Suprapubic skin (tissue), 4 donors: Measurements from ENCODE around the gene AFF2. TPM values are rescaled to one million over a fixed set of nuclear protein-coding genes. Genes with fewer than 3 reads are reported as not detected.

Experiments used
- DNase-seq, 2 donors: peaks; one replicate each; pipeline ENCODE4 v3.0.0-alpha.2; 2019; ENCODE audit warnings: low spot score in 2 of 2
- H3K27ac ChIP-seq: fragments of 200-600 bp; sonication (generic); one replicate; pipeline ENCODE4 v1.5.1; 2019
- H3K27me3 ChIP-seq: fragments of 200-600 bp; sonication (generic); one replicate; pipeline ENCODE4 v1.5.1; 2019
- H3K36me3 ChIP-seq: fragments of 200-600 bp; sonication (generic); one replicate; pipeline ENCODE4 v1.5.1; 2019
- H3K4me1 ChIP-seq: fragments of 200-600 bp; sonication (generic); one replicate; pipeline ENCODE4 v1.5.1; 2019
- H3K4me3 ChIP-seq: fragments of 200-600 bp; sonication (generic); one replicate; pipeline ENCODE4 v1.5.1; 2019; ENCODE audit warnings: mild to moderate bottlenecking
- H3K9me3 ChIP-seq: fragments of 200-600 bp; sonication (generic); one replicate; pipeline ENCODE4 v1.5.1; 2019
- CTCF ChIP-seq, 2 donors: fragments of 200-600 bp in 1 of 2; fragments of 450-650 bp in 1 of 2; sonication (generic) in 1 of 2; IDR thresholded peaks; one replicate each; pipeline ENCODE4 v1.5.1; 2016 to 2019; ENCODE audit warnings: antibody characterized with exemption in 2 of 2, mild to moderate bottlenecking in 1 of 2, moderate library complexity in 1 of 2
- EP300 ChIP-seq: sonication (generic); formaldehyde crosslinking; IDR thresholded peaks from one replicate; pipeline ENCODE4 v1.6.1; 2017; ENCODE audit warnings: antibody characterized with exemption
- POLR2A ChIP-seq, 2 donors: fragments of 450-650 bp; IDR thresholded peaks; one replicate each; pipeline ENCODE4 v1.6.1; 2017; ENCODE audit warnings: antibody characterized with exemption in 2 of 2, mild to moderate bottlenecking in 2 of 2, moderate library complexity in 2 of 2
- POLR2AphosphoS5 ChIP-seq, 3 donors: sonication (generic); formaldehyde crosslinking; IDR thresholded peaks; one replicate each; pipeline ENCODE4 v1.6.1; 2017; ENCODE audit warnings: antibody characterized with exemption in 3 of 3
- WGBS: methylation state at CpG from one replicate; pipeline ENCODE4 v1.1.5; 2018; 5-methylcytosine and 5-hydroxymethylcytosine counted together
- total RNA-seq, 4 donors: library from RNA; depleted of rRNA; stranded (reverse); fragments of >200 nt; gene quantifications; one replicate each; pipeline ENCODE4 v1.1.0, GENCODE V29; 2016

AFF2 gene
- total RNA-seq, 4 donors from 2014 or later = 0.72 to 3.0 (median 1.6) TPM

DNA sequence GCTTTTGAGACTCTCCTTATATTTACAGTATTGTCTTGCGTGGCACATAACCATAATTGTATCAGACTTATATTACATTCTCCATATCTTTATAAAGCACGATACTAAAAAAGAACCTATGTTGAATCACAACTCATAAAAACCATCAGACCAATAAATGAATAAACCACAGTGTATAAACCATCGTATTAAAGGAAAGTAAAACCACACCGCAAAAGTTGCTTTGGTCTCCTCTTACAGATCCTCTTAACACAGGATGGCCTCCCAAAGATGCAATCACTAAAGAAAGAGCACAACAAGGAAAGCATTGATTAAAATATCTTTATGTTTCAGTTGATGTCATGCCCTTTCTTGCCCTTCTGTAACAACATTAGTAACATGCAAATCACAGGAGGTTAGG, 437.9 kb downstream of the AFF2 start:
- no peak overlapping the region for H3K27ac ChIP-seq
- no peak overlapping the region for H3K4me3 ChIP-seq
- WGBS = 78% methylated on average over 4 of the region's 4 CpGs
- H3K4me1 ChIP-seq = no peaks in the 10 kb centered on the region
- TF ChIP-seq EP300 (no peak), CTCF (IDR thresholded peaks at IDR 0.05) (no peak), POLR2A (IDR thresholded peaks at IDR 0.05) (no peak), POLR2AphosphoS5 (IDR thresholded peaks at IDR 0.05) (no peak)
- no peaks in the 10 kb centered on the region for H3K9me3 ChIP-seq
- no peak for DNase-seq
- H3K27me3 ChIP-seq = no peaks in the 10 kb centered on the region
- no peaks in the 10 kb centered on the region for H3K36me3 ChIP-seq

DNA sequence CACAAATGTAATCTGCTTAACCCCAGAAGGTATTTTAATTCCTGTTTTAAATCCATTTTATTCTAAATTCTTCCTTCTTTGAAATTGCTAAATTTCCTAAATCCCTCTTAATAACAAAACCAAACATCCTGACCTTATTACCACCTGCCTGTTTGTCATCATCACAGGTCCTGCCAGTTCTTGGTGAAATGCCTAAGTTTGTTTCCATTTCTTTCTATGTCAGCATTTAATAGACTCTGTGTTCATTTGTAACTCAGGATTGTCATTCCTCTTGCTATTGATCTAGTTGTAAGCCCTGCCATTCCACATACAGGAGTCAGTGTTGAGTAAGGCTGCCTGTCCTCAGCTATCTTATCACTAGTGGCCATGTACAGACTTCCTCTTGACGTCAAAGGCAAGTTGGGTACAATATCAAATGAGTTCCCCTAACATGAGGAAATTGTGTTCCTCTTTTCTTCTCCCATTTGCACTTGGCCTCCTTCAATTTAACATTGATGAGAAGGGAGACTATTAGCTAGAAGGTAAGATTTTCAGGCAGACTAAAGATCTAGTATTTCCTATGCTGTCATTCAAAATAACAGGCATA, 440.1 kb downstream of the AFF2 start:
- WGBS = 33% methylated on average over 1 of the region's 1 CpG
- no peak for TF ChIP-seq EP300
- TF ChIP-seq POLR2A (IDR thresholded peaks at IDR 0.05) = no peak
- TF ChIP-seq POLR2AphosphoS5 (IDR thresholded peaks at IDR 0.05) = no peak
- TF ChIP-seq CTCF (IDR thresholded peaks at IDR 0.05) = no peak
- no peak for DNase-seq
- H3K4me3 ChIP-seq = no peak overlapping the region
- H3K4me1 ChIP-seq = no peaks in the 10 kb centered on the region
- no peaks in the 10 kb centered on the region for H3K36me3 ChIP-seq
- no peak overlapping the region for H3K27ac ChIP-seq
- no peaks in the 10 kb centered on the region for H3K27me3 ChIP-seq
- H3K9me3 ChIP-seq = no peaks in the 10 kb centered on the region

DNA sequence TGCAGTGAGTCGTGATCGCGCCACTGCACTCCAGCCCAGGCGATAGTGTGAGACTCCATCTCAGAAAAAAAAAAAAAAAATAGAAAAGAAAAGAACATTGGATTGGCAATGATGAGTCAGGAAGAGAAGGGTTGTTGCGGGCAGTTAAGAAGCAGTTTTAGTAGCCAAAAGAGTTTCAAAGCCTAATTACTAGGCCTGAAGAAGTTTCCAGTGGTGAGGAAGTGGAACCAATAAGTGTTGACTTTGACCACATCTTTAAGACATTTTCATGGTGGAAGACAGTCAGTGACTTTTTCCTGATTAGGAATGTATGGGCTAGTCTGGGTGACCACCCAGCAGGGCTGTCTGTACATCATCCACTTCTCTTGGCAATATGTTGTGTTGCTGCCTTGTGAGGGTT, 442.3 kb downstream of the AFF2 start:
- Histone ChIP-seq H3K27me3 (no peaks in the 10 kb centered on the region), H3K36me3 (no peaks in the 10 kb centered on the region), H3K27ac (no peak overlapping the region), H3K9me3 (no peaks in the 10 kb centered on the region), H3K4me1 (no peaks in the 10 kb centered on the region), H3K4me3 (no peak overlapping the region)
- 79% methylated on average over 5 of the region's 5 CpGs for WGBS
- DNase-seq = no peak
- TF ChIP-seq POLR2AphosphoS5 (IDR thresholded peaks at IDR 0.05) = no peak
- TF ChIP-seq EP300 = no peak
- no peak for TF ChIP-seq POLR2A (IDR thresholded peaks at IDR 0.05)
- no peak for TF ChIP-seq CTCF (IDR thresholded peaks at IDR 0.05)

DNA sequence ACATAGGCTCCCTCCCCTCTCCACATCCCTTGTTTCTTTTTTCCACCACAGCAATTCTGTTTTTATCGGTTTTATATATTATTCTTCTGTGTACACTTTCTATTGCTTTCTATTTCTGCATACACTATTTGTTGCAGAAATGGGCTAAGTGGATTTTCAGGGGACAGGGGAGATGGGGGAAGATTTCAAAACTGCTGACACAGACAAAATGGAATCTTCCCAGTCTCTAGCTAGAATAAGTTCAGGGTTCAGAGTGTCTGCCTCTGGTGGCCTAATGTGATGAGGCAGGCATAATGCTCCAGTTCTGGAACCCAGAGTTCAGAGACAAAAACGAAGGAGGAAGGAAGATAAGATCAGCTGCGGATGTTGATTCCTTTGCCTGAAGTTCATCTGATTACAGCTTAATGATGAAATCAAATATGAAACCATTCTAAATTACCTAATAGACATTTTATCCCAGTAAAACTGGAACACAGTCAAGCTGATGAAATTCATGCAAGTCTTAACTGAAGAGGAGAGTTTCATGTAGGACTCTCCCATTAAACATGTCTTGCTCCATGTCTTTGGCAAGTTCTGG, 447.1 kb downstream of the AFF2 start:
- no peak for DNase-seq
- Histone ChIP-seq H3K27me3 (no peaks in the 10 kb centered on the region), H3K4me3 (no peak overlapping the region), H3K9me3 (no peaks in the 10 kb centered on the region), H3K27ac (no peak overlapping the region), H3K4me1 (no peaks in the 10 kb centered on the region), H3K36me3 (no peaks in the 10 kb centered on the region)
- TF ChIP-seq POLR2AphosphoS5 (IDR thresholded peaks at IDR 0.05) (no peak), CTCF (IDR thresholded peaks at IDR 0.05) (no peak), EP300 (no peak), POLR2A (IDR thresholded peaks at IDR 0.05) (no peak)
- WGBS = 51% methylated on average over 3 of the region's 3 CpGs

DNA sequence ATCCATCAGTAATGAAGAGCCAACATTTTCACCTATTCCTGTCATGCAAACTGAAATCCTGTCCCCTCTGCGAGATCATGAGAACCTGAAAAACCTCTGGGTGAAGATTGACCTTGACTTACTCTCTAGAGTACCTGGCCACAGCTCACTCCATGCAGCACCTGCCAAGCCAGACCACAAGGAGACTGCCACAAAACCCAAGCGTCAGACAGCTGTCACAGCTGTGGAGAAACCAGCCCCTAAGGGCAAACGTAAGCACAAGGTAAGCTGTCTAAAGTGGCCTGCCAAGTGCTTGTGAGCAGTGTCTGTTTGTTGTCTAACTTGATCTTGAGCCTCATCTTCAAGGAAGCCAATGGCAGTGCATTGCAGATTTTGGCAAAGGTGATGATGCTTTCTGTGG, 455.9 kb downstream of the AFF2 start:
- no peak overlapping the region for H3K27ac ChIP-seq
- no peaks in the 10 kb centered on the region for H3K9me3 ChIP-seq
- H3K27me3 ChIP-seq = no peaks in the 10 kb centered on the region
- no peak for DNase-seq
- H3K36me3 ChIP-seq = no peaks in the 10 kb centered on the region
- 62% methylated on average over 3 of the region's 3 CpGs for WGBS
- TF ChIP-seq POLR2A (IDR thresholded peaks at IDR 0.05) (no peak), CTCF (IDR thresholded peaks at IDR 0.05) (no peak), POLR2AphosphoS5 (IDR thresholded peaks at IDR 0.05) (no peak), EP300 (no peak)
- no peaks in the 10 kb centered on the region for H3K4me1 ChIP-seq
- H3K4me3 ChIP-seq = no peak overlapping the region
